HEK293 (cell line): ENCODE data around the gene OR1M1.

Experiments
- CTCF ChIA-PET: fragments of 350-600 bp; formaldehyde crosslinking; extraction: SDS; loops from one replicate; lab custom pipeline; 2021; ENCODE audit warnings: antibody characterized with exemption; lab: Yijun Ruan, JAX
- POLR2A ChIA-PET: fragments of 300-600 bp; formaldehyde crosslinking; extraction: SDS; loops from one replicate; lab custom pipeline; 2020; ENCODE audit warnings: antibody characterized with exemption, inconsistent platforms; lab: Yijun Ruan, JAX
- H3K27ac ChIP-seq: fragments of 200-500 bp; sonication (Bioruptor generic); 2 replicates; pipeline ENCODE4 v1.5.1; 2014; ENCODE audit warnings: low read depth, low read length, control low read depth, inconsistent platforms; ENCODE audit errors: extremely low read depth
- H3K36me3 ChIP-seq, 2 experiments: fragments of 200-500 bp in 1 of 2; sonication (Bioruptor generic) in 1 of 2; 1 replicate in 1 of 2; 2 replicates in 1 of 2; pipeline ENCODE4 v1.5.1; 2014 to 2017; ENCODE audit warnings: inconsistent platforms in 2 of 2, low read length in 2 of 2; ENCODE audit not compliant: control insufficient read depth in 2 of 2, insufficient read depth in 1 of 2
- H3K4me1 ChIP-seq: fragments of 200-500 bp; sonication (Bioruptor generic); 2 replicates; pipeline ENCODE4 v1.5.1; 2014; ENCODE audit warnings: mild to moderate bottlenecking, low read length, inconsistent platforms; ENCODE audit not compliant: control insufficient read depth, insufficient read depth
- H3K4me3 ChIP-seq: 2 replicates; pipeline ENCODE4 v1.5.1; 2011; ENCODE audit warnings: low read depth, mild to moderate bottlenecking, control low read depth, low read length, moderate library complexity
- H3K9me3 ChIP-seq: fragments of 200-500 bp; sonication (Bioruptor generic); 2 replicates; pipeline ENCODE4 v1.5.1; 2014; ENCODE audit warnings: low read depth, low read length, inconsistent platforms; ENCODE audit not compliant: control insufficient read depth, insufficient read depth
- PRDM1 ChIP-seq: fragments of 450-650 bp; formaldehyde crosslinking; IDR thresholded peaks from 2 replicates; pipeline ENCODE4; 2016; ENCODE audit warnings: missing biosample characterization, missing genetic modification characterization
- SALL2 ChIP-seq: fragments of 450-650 bp; formaldehyde crosslinking; IDR thresholded peaks from 2 replicates; pipeline ENCODE4 v1.5.0; 2017; ENCODE audit warnings: missing biosample characterization, mild to moderate bottlenecking, missing genetic modification characterization, borderline replicate concordance
- SP7 ChIP-seq: fragments of 450-650 bp; formaldehyde crosslinking; IDR thresholded peaks from 2 replicates; pipeline ENCODE4 v1.5.1; 2016; ENCODE audit warnings: missing biosample characterization, missing genetic modification characterization
- ZBTB48 ChIP-seq: fragments of 450-650 bp; formaldehyde crosslinking; IDR thresholded peaks from 2 replicates; pipeline ENCODE4 v1.5.1; 2016; ENCODE audit warnings: missing biosample characterization, missing genetic modification characterization
- ZIC2 ChIP-seq: fragments of 450-650 bp; formaldehyde crosslinking; IDR thresholded peaks from 2 replicates; pipeline ENCODE4 v1.5.1; 2016; ENCODE audit warnings: missing biosample characterization, missing genetic modification characterization
- ZNF18 ChIP-seq: fragments of 450-650 bp; formaldehyde crosslinking; IDR thresholded peaks from 2 replicates; pipeline ENCODE4 v1.5.1; 2016; ENCODE audit warnings: missing biosample characterization, missing genetic modification characterization
- ZNF223 ChIP-seq: fragments of 450-650 bp; formaldehyde crosslinking; IDR thresholded peaks from 2 replicates; pipeline ENCODE4 v1.5.1; 2016; ENCODE audit warnings: missing biosample characterization, missing genetic modification characterization
- ZNF280C ChIP-seq: fragments of 450-650 bp; formaldehyde crosslinking; IDR thresholded peaks from 2 replicates; pipeline ENCODE4 v1.5.1; 2016; ENCODE audit warnings: missing biosample characterization, missing genetic modification characterization
- ZNF366 ChIP-seq: fragments of 450-650 bp; formaldehyde crosslinking; conservative IDR thresholded peaks from 2 replicates; pipeline ENCODE4 v1.5.1; 2016; ENCODE audit warnings: missing biosample characterization, missing genetic modification characterization
- ZNF473 ChIP-seq: fragments of 450-650 bp; formaldehyde crosslinking; IDR thresholded peaks from 2 replicates; pipeline ENCODE4 v1.5.1; 2017; ENCODE audit warnings: missing biosample characterization, missing genetic modification characterization
- ZNF555 ChIP-seq: fragments of 450-650 bp; formaldehyde crosslinking; conservative IDR thresholded peaks from 2 replicates; pipeline ENCODE4 v1.5.1; 2017; ENCODE audit warnings: missing biosample characterization, mild to moderate bottlenecking, missing genetic modification characterization, inconsistent platforms
- ZNF621 ChIP-seq: fragments of 450-650 bp; formaldehyde crosslinking; IDR thresholded peaks from 2 replicates; pipeline ENCODE4 v1.5.1; 2017; ENCODE audit warnings: missing biosample characterization, missing genetic modification characterization
- ZNF624 ChIP-seq: fragments of 450-650 bp; formaldehyde crosslinking; IDR thresholded peaks from 2 replicates; pipeline ENCODE4 v1.5.1; 2017; ENCODE audit warnings: missing biosample characterization, missing genetic modification characterization
- ZNF626 ChIP-seq: fragments of 450-650 bp; sonication (Bioruptor Pico); formaldehyde crosslinking; IDR thresholded peaks from 2 replicates; pipeline ENCODE4 v1.5.1; 2018; ENCODE audit warnings: missing biosample characterization, missing genetic modification characterization, inconsistent platforms
- ZNF645 ChIP-seq: fragments of 450-650 bp; formaldehyde crosslinking; IDR thresholded peaks from 2 replicates; pipeline ENCODE4; 2016; ENCODE audit warnings: missing biosample characterization, missing genetic modification characterization
- ZNF747 ChIP-seq: fragments of 450-650 bp; formaldehyde crosslinking; IDR thresholded peaks from 2 replicates; pipeline ENCODE4 v1.5.1; 2016; ENCODE audit warnings: missing biosample characterization, missing genetic modification characterization
- ZNF830 ChIP-seq: fragments of 450-650 bp; IDR thresholded peaks from 2 replicates; pipeline ENCODE4 v1.5.0; 2018; ENCODE audit warnings: missing biosample characterization, missing genetic modification characterization, low read depth, mild to moderate bottlenecking, moderate library complexity
- TF ChIP-seq, protein P1 (sequence below): fragments of 450-650 bp; formaldehyde crosslinking; conservative IDR thresholded peaks from 2 replicates; pipeline ENCODE4 v1.5.1; 2016; ENCODE audit warnings: low read depth, missing biosample characterization, missing genetic modification characterization
- TF ChIP-seq, protein P2 (sequence below): fragments of 450-650 bp; formaldehyde crosslinking; conservative IDR thresholded peaks from 2 replicates; pipeline ENCODE4 v1.5.1; 2016; ENCODE audit warnings: low read depth, missing biosample characterization, missing genetic modification characterization

OR1M1 gene

GRCh38 chr19:9058905-9059667 lies 27.8 kb upstream of the OR1M1 start:
- no peaks in the 10 kb centered on the region for H3K4me1 ChIP-seq
- H3K36me3 ChIP-seq, result no peaks in the 10 kb centered on the region
- POLR2A ChIA-PET, result no interaction called here
- TF ChIP-seq ZNF747 (tag by site-specific recombination) (no peak), SP7 (tag by site-specific recombination) (0 out of 2 replicates have a peak, but pooled peaks have one; percentile 26), ZNF223 (tag by site-specific recombination) (no peak), ZIC2 (tag by site-specific recombination) (peak; percentile 57; the same call in 1 of the 2 replicates), ZNF621 (no peak), ZNF280C (tag by site-specific recombination) (no peak), ZNF473 (no peak)
- H3K27ac ChIP-seq, result no peak overlapping the region
- CTCF ChIA-PET, result no interaction called here
- H3K4me3 ChIP-seq, result no peak overlapping the region
- no peaks in the 10 kb centered on the region for H3K9me3 ChIP-seq

DNA sequence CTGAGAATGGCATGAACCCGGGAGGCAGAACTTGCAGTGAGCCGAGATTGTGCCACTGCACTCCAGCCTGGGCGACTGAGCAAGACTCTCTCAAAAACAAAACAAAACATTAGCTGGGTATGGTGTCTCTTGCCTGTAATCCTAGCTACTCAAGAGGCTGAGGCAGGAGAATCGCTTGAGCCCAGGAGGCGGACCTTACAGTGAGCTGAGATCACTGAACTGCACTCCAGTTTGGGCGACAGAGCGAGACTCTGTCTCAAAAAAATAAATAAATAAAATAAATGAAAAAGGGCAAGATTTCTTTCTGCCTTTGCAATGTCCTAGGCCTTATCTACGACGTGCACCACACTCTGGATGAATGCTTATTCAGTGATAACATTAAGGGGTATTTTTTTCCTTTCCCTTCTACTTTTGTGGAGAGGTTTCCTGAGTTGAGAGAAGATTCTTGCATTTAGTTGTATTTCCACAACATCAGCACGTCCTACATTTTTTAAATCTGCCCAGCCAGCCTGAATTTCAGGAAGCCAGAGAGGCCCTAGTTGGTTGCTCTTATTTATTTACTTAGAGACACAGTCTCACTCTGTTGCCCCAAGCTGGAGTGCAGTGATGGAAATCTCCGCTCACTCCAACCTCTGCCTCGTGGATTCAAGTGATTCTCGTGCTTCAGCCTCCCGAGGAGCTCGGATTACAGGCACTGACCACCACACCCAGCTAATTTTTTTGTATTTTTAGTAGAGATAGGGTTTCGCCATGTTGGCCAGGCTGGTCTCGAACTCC lies 26.1 kb upstream of the OR1M1 start:
- no peak overlapping the region for H3K4me3 ChIP-seq
- H3K27ac ChIP-seq, result no peak overlapping the region
- POLR2A ChIA-PET, result interaction anchor here (0.6 kb wide), 2 partner anchors 55 to 72 kb away, joined by 3 to 4 read pairs; no protein-coding TSS in a partner anchor
- no peaks in the 10 kb centered on the region for H3K9me3 ChIP-seq
- CTCF ChIA-PET, result no interaction called here
- H3K4me1 ChIP-seq, result no peaks in the 10 kb centered on the region
- H3K36me3 ChIP-seq, result no peaks in the 10 kb centered on the region
- no peak for TF ChIP-seq ZNF555
- no peak for TF ChIP-seq ZNF18
- TF ChIP-seq SALL2 (tag by site-specific recombination), result no peak
- TF ChIP-seq PRDM1, result no peak
- TF ChIP-seq ZNF366, result no peak
- no peak for TF ChIP-seq ZNF624 (tag by site-specific recombination)
- TF ChIP-seq ZNF830 (tag by site-specific recombination), result no peak
- TF ChIP-seq, protein P1, sequence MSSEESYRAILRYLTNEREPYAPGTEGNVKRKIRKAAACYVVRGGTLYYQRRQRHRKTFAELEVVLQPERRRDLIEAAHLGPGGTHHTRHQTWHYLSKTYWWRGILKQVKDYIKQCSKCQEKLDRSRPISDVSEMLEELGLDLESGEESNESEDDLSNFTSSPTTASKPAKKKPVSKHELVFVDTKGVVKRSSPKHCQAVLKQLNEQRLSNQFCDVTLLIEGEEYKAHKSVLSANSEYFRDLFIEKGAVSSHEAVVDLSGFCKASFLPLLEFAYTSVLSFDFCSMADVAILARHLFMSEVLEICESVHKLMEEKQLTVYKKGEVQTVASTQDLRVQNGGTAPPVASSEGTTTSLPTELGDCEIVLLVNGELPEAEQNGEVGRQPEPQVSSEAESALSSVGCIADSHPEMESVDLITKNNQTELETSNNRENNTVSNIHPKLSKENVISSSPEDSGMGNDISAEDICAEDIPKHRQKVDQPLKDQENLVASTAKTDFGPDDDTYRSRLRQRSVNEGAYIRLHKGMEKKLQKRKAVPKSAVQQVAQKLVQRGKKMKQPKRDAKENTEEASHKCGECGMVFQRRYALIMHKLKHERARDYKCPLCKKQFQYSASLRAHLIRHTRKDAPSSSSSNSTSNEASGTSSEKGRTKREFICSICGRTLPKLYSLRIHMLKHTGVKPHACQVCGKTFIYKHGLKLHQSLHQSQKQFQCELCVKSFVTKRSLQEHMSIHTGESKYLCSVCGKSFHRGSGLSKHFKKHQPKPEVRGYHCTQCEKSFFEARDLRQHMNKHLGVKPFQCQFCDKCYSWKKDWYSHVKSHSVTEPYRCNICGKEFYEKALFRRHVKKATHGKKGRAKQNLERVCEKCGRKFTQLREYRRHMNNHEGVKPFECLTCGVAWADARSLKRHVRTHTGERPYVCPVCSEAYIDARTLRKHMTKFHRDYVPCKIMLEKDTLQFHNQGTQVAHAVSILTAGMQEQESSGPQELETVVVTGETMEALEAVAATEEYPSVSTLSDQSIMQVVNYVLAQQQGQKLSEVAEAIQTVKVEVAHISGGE (tag by site-specific recombination), result no peak
- TF ChIP-seq ZBTB48 (tag by site-specific recombination), result no peak
- TF ChIP-seq ZNF645 (tag by site-specific recombination), result no peak
- TF ChIP-seq, protein P2, sequence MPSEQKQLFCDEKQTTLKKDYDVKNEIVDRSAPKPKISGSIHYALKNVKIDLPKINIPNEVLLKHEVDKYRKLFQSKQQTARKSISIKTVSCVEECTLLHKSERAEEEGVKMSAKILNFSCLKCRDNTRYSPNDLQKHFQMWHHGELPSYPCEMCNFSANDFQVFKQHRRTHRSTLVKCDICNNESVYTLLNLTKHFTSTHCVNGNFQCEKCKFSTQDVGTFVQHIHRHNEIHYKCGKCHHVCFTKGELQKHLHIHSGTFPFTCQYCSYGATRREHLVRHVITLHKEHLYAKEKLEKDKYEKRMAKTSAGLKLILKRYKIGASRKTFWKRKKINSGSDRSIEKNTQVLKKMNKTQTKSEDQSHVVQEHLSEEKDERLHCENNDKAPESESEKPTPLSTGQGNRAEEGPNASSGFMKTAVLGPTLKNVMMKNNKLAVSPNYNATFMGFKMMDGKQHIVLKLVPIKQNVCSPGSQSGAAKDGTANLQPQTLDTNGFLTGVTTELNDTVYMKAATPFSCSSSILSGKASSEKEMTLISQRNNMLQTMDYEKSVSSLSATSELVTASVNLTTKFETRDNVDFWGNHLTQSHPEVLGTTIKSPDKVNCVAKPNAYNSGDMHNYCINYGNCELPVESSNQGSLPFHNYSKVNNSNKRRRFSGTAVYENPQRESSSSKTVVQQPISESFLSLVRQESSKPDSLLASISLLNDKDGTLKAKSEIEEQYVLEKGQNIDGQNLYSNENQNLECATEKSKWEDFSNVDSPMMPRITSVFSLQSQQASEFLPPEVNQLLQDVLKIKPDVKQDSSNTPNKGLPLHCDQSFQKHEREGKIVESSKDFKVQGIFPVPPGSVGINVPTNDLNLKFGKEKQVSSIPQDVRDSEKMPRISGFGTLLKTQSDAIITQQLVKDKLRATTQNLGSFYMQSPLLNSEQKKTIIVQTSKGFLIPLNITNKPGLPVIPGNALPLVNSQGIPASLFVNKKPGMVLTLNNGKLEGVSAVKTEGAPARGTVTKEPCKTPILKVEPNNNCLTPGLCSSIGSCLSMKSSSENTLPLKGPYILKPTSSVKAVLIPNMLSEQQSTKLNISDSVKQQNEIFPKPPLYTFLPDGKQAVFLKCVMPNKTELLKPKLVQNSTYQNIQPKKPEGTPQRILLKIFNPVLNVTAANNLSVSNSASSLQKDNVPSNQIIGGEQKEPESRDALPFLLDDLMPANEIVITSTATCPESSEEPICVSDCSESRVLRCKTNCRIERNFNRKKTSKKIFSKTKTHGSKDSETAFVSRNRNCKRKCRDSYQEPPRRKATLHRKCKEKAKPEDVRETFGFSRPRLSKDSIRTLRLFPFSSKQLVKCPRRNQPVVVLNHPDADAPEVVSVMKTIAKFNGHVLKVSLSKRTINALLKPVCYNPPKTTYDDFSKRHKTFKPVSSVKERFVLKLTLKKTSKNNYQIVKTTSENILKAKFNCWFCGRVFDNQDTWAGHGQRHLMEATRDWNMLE (tag by site-specific recombination), result no peak
- TF ChIP-seq ZNF626, result no peak
